ENCODE results near the gene TMED5. TPM values are rescaled to one million over a fixed set of nuclear protein-coding genes. Genes with fewer than 3 reads are reported as not detected.

The TMED5 gene
- total RNA-seq, 2 experiments from 2014 or later: 29.2 to 31.6 TPM

GRCh38 chr1:93111561-93111960, 68.7 kb downstream of the TMED5 start:
- peaks cover 12% of the 10 kb centered on the region for H3K9me3 Mint-ChIP-seq
- no peak overlapping the region for H3K4me3 Mint-ChIP-seq
- H3K36me3 Mint-ChIP-seq (ENCODE audit: low read depth): peaks cover 49% of the 10 kb centered on the region
- ChIA-PET POLR2A (no interaction called here), CTCF (interaction anchor here (2.2 kb wide), 1 partner anchor 91 kb away, joined by 8 read pairs; no protein-coding TSS in a partner anchor)
- H3K4me1 Mint-ChIP-seq (ENCODE audit: low read depth): peaks cover 21% of the 10 kb centered on the region
- no peak overlapping the region for H3K27ac Mint-ChIP-seq
- H3K27me3 Mint-ChIP-seq: no peaks in the 10 kb centered on the region
- TF ChIP-seq CTCF (IDR thresholded peaks at IDR 0.05): no peak
- DNase-seq (no peak), ATAC-seq (no peak)
- intact Hi-C loops (cut with micrococcal nuclease): no loop called here

- Mint-ChIP-seq H3K9me3 (peaks cover 12% of the 10 kb centered on the region), H3K36me3 (ENCODE audit: low read depth) (peaks cover 50% of the 10 kb centered on the region), H3K27me3 (no peaks in the 10 kb centered on the region), H3K4me3 (no peak overlapping the region), H3K4me1 (ENCODE audit: low read depth) (peaks cover 22% of the 10 kb centered on the region), H3K27ac (no peak overlapping the region)
- intact Hi-C loops (cut with micrococcal nuclease): no loop called here
- TF ChIP-seq CTCF (IDR thresholded peaks at IDR 0.05): no peak
- ChIA-PET CTCF (interaction anchor here (2.2 kb wide), 1 partner anchor 90 kb away, joined by 8 read pairs; no protein-coding TSS in a partner anchor), POLR2A (no interaction called here)
- DNase-seq (no peak), ATAC-seq (no peak)
Observed at GRCh38 chr1:93111065-93111464, 69.1 kb downstream of the TMED5 start.

GRCh38 chr1:93109578-93109977, 70.6 kb downstream of the TMED5 start:
- CTCF ChIA-PET: no interaction called here
- TF ChIP-seq CTCF (IDR thresholded peaks at IDR 0.05): no peak
- peaks cover 29% of the 10 kb centered on the region for H3K4me1 Mint-ChIP-seq (ENCODE audit: low read depth)
- H3K27ac Mint-ChIP-seq: no peak overlapping the region
- H3K27me3 Mint-ChIP-seq: no peaks in the 10 kb centered on the region
- peaks cover 58% of the 10 kb centered on the region for H3K36me3 Mint-ChIP-seq (ENCODE audit: low read depth)
- POLR2A ChIA-PET: interaction anchor here (0.9 kb wide), 1 partner anchor 62 kb away, joined by 3 read pairs; no protein-coding TSS in a partner anchor
- DNase-seq: no peak
- no peak for ATAC-seq
- no peak overlapping the region for H3K4me3 Mint-ChIP-seq
- H3K9me3 Mint-ChIP-seq: peaks cover 12% of the 10 kb centered on the region
- intact Hi-C loops (cut with micrococcal nuclease): no loop called here

- CTCF ChIA-PET: no interaction called here
- H3K4me3 Mint-ChIP-seq: no peak overlapping the region
- TF ChIP-seq CTCF (IDR thresholded peaks at IDR 0.05): no peak
- H3K4me1 Mint-ChIP-seq (ENCODE audit: low read depth): peaks cover 29% of the 10 kb centered on the region
- POLR2A ChIA-PET: interaction anchor here (0.7 to 0.9 kb wide), 2 partner anchors 26 to 61 kb away, joined by 3 read pairs; no protein-coding TSS in a partner anchor
- peaks cover 61% of the 10 kb centered on the region for H3K36me3 Mint-ChIP-seq (ENCODE audit: low read depth)
- peaks cover 12% of the 10 kb centered on the region for H3K9me3 Mint-ChIP-seq
- DNase-seq (no peak), ATAC-seq (no peak)
- intact Hi-C loops (cut with micrococcal nuclease): no loop called here
- no peak overlapping the region for H3K27ac Mint-ChIP-seq
- H3K27me3 Mint-ChIP-seq: no peaks in the 10 kb centered on the region
Observed at GRCh38 chr1:93108335-93108734, 71.9 kb downstream of the TMED5 start.

- ChIA-PET POLR2A (interaction anchor here (0.7 kb wide), 1 partner anchor 27 kb away, joined by 3 read pairs; no protein-coding TSS in a partner anchor), CTCF (interaction anchor here (1.2 kb wide), 1 partner anchor 10 kb away, joined by 4 read pairs; no protein-coding TSS in a partner anchor)
- H3K4me1 Mint-ChIP-seq (ENCODE audit: low read depth): peaks cover 31% of the 10 kb centered on the region
- DNase-seq: no peak
- no peak overlapping the region for H3K27ac Mint-ChIP-seq
- no peaks in the 10 kb centered on the region for H3K27me3 Mint-ChIP-seq
- intact Hi-C loops (cut with micrococcal nuclease): no loop called here
- H3K4me3 Mint-ChIP-seq: no peak overlapping the region
- peaks cover 62% of the 10 kb centered on the region for H3K36me3 Mint-ChIP-seq (ENCODE audit: low read depth)
- H3K9me3 Mint-ChIP-seq: peaks cover 12% of the 10 kb centered on the region
- no peak for ATAC-seq
- TF ChIP-seq CTCF (IDR thresholded peaks at IDR 0.05): no peak
Observed at GRCh38 chr1:93107395-93107794, 72.8 kb downstream of the TMED5 start.

All from activated CD8-positive, alpha-beta T cell treated with anti-CD3 and anti-CD28 coated beads for 36 hours (primary cell).